MM.1S (cell line): Measurements from ENCODE around the gene KRT73.

Source experiments
- DNase-seq: peaks from one replicate; pipeline ENCODE4 v3.0.0-alpha.2; 2015
- H2AFZ ChIP-seq: fragments of 300-600 bp; sonication (generic); 2 replicates; pipeline ENCODE4 v1.6.0; 2016; ENCODE audit warnings: antibody characterized with exemption, low read length
- H3F3A ChIP-seq: fragments of 300-600 bp; sonication (generic); 2 replicates; pipeline ENCODE4 v1.6.1; 2016; ENCODE audit warnings: mild to moderate bottlenecking, antibody characterized with exemption, low read length, moderate library complexity, mixed read lengths; ENCODE audit not compliant: insufficient read depth
- H3K27ac ChIP-seq: fragments of 300-600 bp; sonication (generic); 2 replicates; pipeline ENCODE4 v1.5.1; 2016; ENCODE audit warnings: mild to moderate bottlenecking, low read length
- H3K27me3 ChIP-seq: fragments of 300-600 bp; sonication (generic); replicated peaks from 2 replicates; pipeline ENCODE4 v1.6.0; 2016; ENCODE audit warnings: low read length; ENCODE audit not compliant: insufficient read depth
- H3K36me3 ChIP-seq: fragments of 300-600 bp; sonication (generic); replicated peaks from 2 replicates; pipeline ENCODE4 v1.6.1; 2016; ENCODE audit warnings: mild to moderate bottlenecking, low read length, mixed read lengths; ENCODE audit not compliant: insufficient read depth
- H3K4me1 ChIP-seq: fragments of 300-600 bp; sonication (generic); 2 replicates; pipeline ENCODE4 v1.6.1; 2016; ENCODE audit warnings: low read length, mixed read lengths
- H3K4me2 ChIP-seq: fragments of 300-600 bp; sonication (generic); 2 replicates; pipeline ENCODE4 v1.6.0; 2016; ENCODE audit warnings: low read depth, low read length
- H3K4me3 ChIP-seq: fragments of 300-600 bp; sonication (generic); 2 replicates; pipeline ENCODE4 v1.5.1; 2016; ENCODE audit warnings: low read length, mixed read lengths
- H3K79me2 ChIP-seq: fragments of 300-600 bp; sonication (generic); 2 replicates; pipeline ENCODE4 v1.6.1; 2016; ENCODE audit warnings: mixed run types, low read length, mixed read lengths
- H3K9ac ChIP-seq: fragments of 300-600 bp; sonication (generic); 2 replicates; pipeline ENCODE4 v1.6.1; 2016; ENCODE audit warnings: low read length, mixed read lengths
- H3K9me2 ChIP-seq: fragments of 300-600 bp; sonication (generic); replicated peaks from 2 replicates; pipeline ENCODE4 v1.6.1; 2016; ENCODE audit warnings: mild to moderate bottlenecking, low read length, mixed read lengths; ENCODE audit not compliant: insufficient read depth
- H3K9me3 ChIP-seq: fragments of 300-600 bp; sonication (generic); replicated peaks from 2 replicates; pipeline ENCODE4 v1.6.1; 2016; ENCODE audit warnings: mild to moderate bottlenecking, low read length, mixed read lengths; ENCODE audit not compliant: insufficient read depth
- H4K20me1 ChIP-seq: fragments of 300-600 bp; sonication (generic); 2 replicates; pipeline ENCODE4 v1.6.1; 2016; ENCODE audit warnings: mild to moderate bottlenecking, low read length, moderate library complexity, mixed read lengths; ENCODE audit not compliant: insufficient read depth
- CTCF ChIP-seq: fragments of 300-600 bp; sonication (generic); IDR thresholded peaks from 2 replicates; pipeline ENCODE4 v1.5.1; 2016; ENCODE audit warnings: antibody characterized with exemption, low read length, mixed read lengths
- EZH2 ChIP-seq: fragments of 300-600 bp; sonication (generic); optimal IDR thresholded peaks from 2 replicates; pipeline ENCODE3; 2017; ENCODE audit warnings: low read depth, mild to moderate bottlenecking, antibody characterized with exemption, low read length, mixed read lengths
- EZH2phosphoT487 ChIP-seq: fragments of 300-600 bp; sonication (generic); IDR thresholded peaks from 2 replicates; pipeline ENCODE4 v1.6.1; 2018; ENCODE audit warnings: antibody characterized with exemption, low read length

Gene KRT73

GRCh38 chr12:52666471-52666870 lies 48.1 kb upstream of the KRT73 start:
- H2AFZ ChIP-seq: no peak overlapping the region
- H3K27me3 ChIP-seq: peaks cover 65% of the 10 kb centered on the region
- H3F3A ChIP-seq: no peaks in the 10 kb centered on the region
- H3K27ac ChIP-seq: no peak overlapping the region
- H3K9ac ChIP-seq: no peak overlapping the region
- no peak overlapping the region for H3K4me2 ChIP-seq
- H3K9me2 ChIP-seq: no peaks in the 10 kb centered on the region
- H3K79me2 ChIP-seq: no peaks in the 10 kb centered on the region
- no peaks in the 10 kb centered on the region for H3K36me3 ChIP-seq
- DNase-seq: no peak
- H4K20me1 ChIP-seq: no peaks in the 10 kb centered on the region
- TF ChIP-seq EZH2phosphoT487 (no peak), EZH2 (no peak), CTCF (no peak)
- no peaks in the 10 kb centered on the region for H3K4me1 ChIP-seq
- H3K4me3 ChIP-seq: no peak overlapping the region
- no peaks in the 10 kb centered on the region for H3K9me3 ChIP-seq

- Histone ChIP-seq H3K9me2 (no peaks in the 10 kb centered on the region), H3K4me2 (no peak overlapping the region), H3K79me2 (no peaks in the 10 kb centered on the region), H3K4me3 (no peak overlapping the region), H3F3A (no peaks in the 10 kb centered on the region), H3K27ac (no peak overlapping the region), H3K9me3 (no peaks in the 10 kb centered on the region), H3K36me3 (no peaks in the 10 kb centered on the region), H3K4me1 (no peaks in the 10 kb centered on the region), H4K20me1 (no peaks in the 10 kb centered on the region), H3K9ac (no peak overlapping the region), H3K27me3 (peaks cover 47% of the 10 kb centered on the region), H2AFZ (no peak overlapping the region)
- no peak for DNase-seq
- TF ChIP-seq CTCF (no peak), EZH2 (no peak), EZH2phosphoT487 (no peak)
Observed at GRCh38 chr12:52663420-52663819, 45.1 kb upstream of the KRT73 start.

GRCh38 chr12:52662918-52663229 lies 44.5 kb upstream of the KRT73 start:
- no peaks in the 10 kb centered on the region for H3K36me3 ChIP-seq
- H3K4me2 ChIP-seq: no peak overlapping the region
- peaks cover 47% of the 10 kb centered on the region for H3K27me3 ChIP-seq
- H3K9me3 ChIP-seq: no peaks in the 10 kb centered on the region
- no peak overlapping the region for H3K9ac ChIP-seq
- no peak for TF ChIP-seq EZH2
- TF ChIP-seq EZH2phosphoT487: no peak
- TF ChIP-seq CTCF: no peak
- no peak for DNase-seq
- no peaks in the 10 kb centered on the region for H3K4me1 ChIP-seq
- no peak overlapping the region for H2AFZ ChIP-seq
- H3K27ac ChIP-seq: no peak overlapping the region
- H4K20me1 ChIP-seq: no peaks in the 10 kb centered on the region
- no peaks in the 10 kb centered on the region for H3K9me2 ChIP-seq
- no peak overlapping the region for H3K4me3 ChIP-seq
- H3F3A ChIP-seq: no peaks in the 10 kb centered on the region
- H3K79me2 ChIP-seq: no peaks in the 10 kb centered on the region
